ENCODE data around the gene EFTUD2. TPM values are rescaled to one million over a fixed set of nuclear protein-coding genes. Genes with fewer than 3 reads are reported as not detected.

Gene EFTUD2
- total RNA-seq, 4 donors from 2014 or later, result 62.5 to 131 (median 75.0) TPM

GRCh38 chr17:44832805-44833204 is 66.4 kb downstream of the EFTUD2 start:
- no peak for TF ChIP-seq CTCF (IDR thresholded peaks at IDR 0.05)
- DNase-seq (ENCODE audit: low spot score), result no peak
- ATAC-seq (ENCODE audit: low FRiP score), result no peak

- ATAC-seq (ENCODE audit: low FRiP score), result no peak
- DNase-seq (ENCODE audit: low spot score), result no peak
These were observed 67.9 kb downstream of the EFTUD2 start for GRCh38 chr17:44831371-44831770.

GRCh38 chr17:44830359-44831288 is 68.6 kb downstream of the EFTUD2 start:
- ATAC-seq (ENCODE audit: low FRiP score) (peak; percentile 46), DNase-seq (ENCODE audit: low spot score) (no peak)
- TF ChIP-seq CTCF (IDR thresholded peaks at IDR 0.05), result no peak

More at GRCh38 chr17:44831371-44831770, 67.9 kb downstream of the EFTUD2 start:
- no peak for TF ChIP-seq CTCF (IDR thresholded peaks at IDR 0.05)

GRCh38 chr17:44829523-44830358 is 69.5 kb downstream of the EFTUD2 start, which contains the start of gene GJC1:
Gene GJC1, minus strand, starts transcription at chr17:44830287. Its CDS starts 24,470 bp downstream, at chr17:44805817.
- no peak for TF ChIP-seq CTCF (IDR thresholded peaks at IDR 0.05)
- peak; percentile 68 for ATAC-seq (ENCODE audit: low FRiP score)
- DNase-seq (ENCODE audit: low spot score), result no peak

GRCh38 chr17:44828919-44829522 is 70.2 kb downstream of the EFTUD2 start:
- no peak for DNase-seq (ENCODE audit: low spot score)
- ATAC-seq (ENCODE audit: low FRiP score), result no peak
- no peak for TF ChIP-seq CTCF (IDR thresholded peaks at IDR 0.05)

GRCh38 chr17:44827863-44828262 is 71.4 kb downstream of the EFTUD2 start:
- DNase-seq (ENCODE audit: low spot score), result no peak
- no peak for TF ChIP-seq CTCF (IDR thresholded peaks at IDR 0.05)
- ATAC-seq (ENCODE audit: low FRiP score), result no peak
